Keratinocyte (primary cell): ENCODE data around the gene CPSF7. TPM values are rescaled to one million over a fixed set of nuclear protein-coding genes. Genes with fewer than 3 reads are reported as not detected.

Source experiments
- DNase-seq: peaks from one replicate; pipeline ENCODE4 v3.0.0-alpha.2; 2011; ENCODE audit warnings: low read depth, missing footprints, low spot score
- FAIRE-seq: peaks from 2 replicates; lab custom pipeline; 2011; peaks lifted over from hg19 to GRCh38; lab: Jason Lieb, UNC
- H2AFZ ChIP-seq: 2 replicates; pipeline ENCODE4 v1.6.0; 2012; ENCODE audit warnings: low read length, control low read depth, inconsistent platforms; ENCODE audit not compliant: control insufficient read depth
- H3K27ac ChIP-seq: 2 replicates; pipeline ENCODE4 v1.5.1; 2011; ENCODE audit warnings: low read length; ENCODE audit not compliant: control insufficient read depth, insufficient read depth
- H3K27me3 ChIP-seq: 3 replicates; pipeline ENCODE4 v1.6.0; 2011; ENCODE audit warnings: low read length; ENCODE audit not compliant: control insufficient read depth, insufficient read depth; ENCODE audit errors: extremely low read depth
- H3K36me3 ChIP-seq, 2 experiments: 2 replicates in 1 of 2; 3 replicates in 1 of 2; pipeline ENCODE4 v1.5.1; 2011; ENCODE audit warnings: low read length in 2 of 2, mild to moderate bottlenecking in 1 of 2; ENCODE audit not compliant: control insufficient read depth in 2 of 2, insufficient read depth in 2 of 2; ENCODE audit errors: extremely low read depth in 1 of 2
- H3K4me1 ChIP-seq: 3 replicates; pipeline ENCODE4 v1.5.1; 2011; ENCODE audit warnings: low read length; ENCODE audit not compliant: control insufficient read depth, insufficient read depth; ENCODE audit errors: extremely low read depth
- H3K4me2 ChIP-seq: 3 replicates; pipeline ENCODE4 v1.6.0; 2011; ENCODE audit warnings: low read depth, low read length; ENCODE audit not compliant: control insufficient read depth, insufficient read depth; ENCODE audit errors: extremely low read depth
- H3K4me3 ChIP-seq, 3 experiments: fragments of 200-600 bp in 1 of 3; sonication (generic) in 1 of 3; 2 replicates in 2 of 3; 3 replicates in 1 of 3; pipeline ENCODE4 v1.5.1; 2011 to 2016; ENCODE audit warnings: low read length in 3 of 3, mild to moderate bottlenecking in 3 of 3, control low read depth in 2 of 3, inconsistent platforms in 1 of 3, low read depth in 1 of 3, mixed read lengths in 1 of 3, mixed run types in 1 of 3, moderate library complexity in 1 of 3; ENCODE audit not compliant: control insufficient read depth in 2 of 3, insufficient read depth in 2 of 3; ENCODE audit errors: extremely low read depth in 1 of 3
- H3K79me2 ChIP-seq: 2 replicates; pipeline ENCODE4 v1.6.0; 2012; ENCODE audit warnings: low read length; ENCODE audit not compliant: control insufficient read depth, insufficient read depth
- H3K9ac ChIP-seq: 3 replicates; pipeline ENCODE4 v1.6.0; 2011; ENCODE audit warnings: low read length; ENCODE audit not compliant: control insufficient read depth, insufficient read depth; ENCODE audit errors: extremely low read depth
- H3K9me1 ChIP-seq: 3 replicates; pipeline ENCODE4 v1.6.0; 2011; ENCODE audit warnings: low read length; ENCODE audit not compliant: control insufficient read depth, insufficient read depth; ENCODE audit errors: extremely low read depth
- H3K9me3 ChIP-seq: 2 replicates; pipeline ENCODE4 v1.5.1; 2012; ENCODE audit warnings: low read depth, low read length; ENCODE audit not compliant: control insufficient read depth
- H4K20me1 ChIP-seq: 3 replicates; pipeline ENCODE4 v1.6.0; 2011; ENCODE audit warnings: low read length; ENCODE audit not compliant: control insufficient read depth, insufficient read depth; ENCODE audit errors: extremely low read depth
- EZH2 ChIP-seq: IDR thresholded peaks from one replicate; pipeline ENCODE4 v1.6.1; 2012; ENCODE audit warnings: inconsistent platforms, mild to moderate bottlenecking, low read length, moderate library complexity
- dilution Hi-C: fragments of 300-500 bp; cut with MboI; formaldehyde crosslinking; loops from one replicate; pipeline ENCODE4 v1.7.0; 2020; ENCODE audit warnings: low sequenced_read_pairs; ENCODE audit not compliant: extremely low pct_ligation_motif_present
- polyA plus RNA-seq, 5 experiments: library from polyadenylated mRNA; depleted of rRNA in 3 of 5; stranded (reverse) in 3 of 5; stranded (forward) in 1 of 5; unstranded in 1 of 5; fragments of >200 nt; gene quantifications; 1 replicate in 1 of 5; 2 replicates in 3 of 5; 3 replicates in 1 of 5; pipeline versions ENCODE4 v1.2.1 to v1.2.3, GENCODE V29; 2011 to 2012; ENCODE audit warnings: missing spikeins in 2 of 5, low read depth in 1 of 5, low replicate concordance in 1 of 5
- TF ChIP-seq, protein P1 (sequence below), 3 experiments: IDR thresholded peaks in 1 of 3; conservative IDR thresholded peaks in 1 of 3; optimal IDR thresholded peaks in 1 of 3; 2 replicates in 2 of 3; 3 replicates in 1 of 3; pipeline versions ENCODE3 to v1.5.1; 2011; ENCODE audit warnings: low read length in 3 of 3, mild to moderate bottlenecking in 3 of 3, moderate library complexity in 2 of 3, control low read depth in 1 of 3, inconsistent platforms in 1 of 3; ENCODE audit not compliant: insufficient read depth in 2 of 3; ENCODE audit errors: extremely low read depth in 1 of 3

The CPSF7 gene
- polyA plus RNA-seq, 1 donor (not counting 4 experiments of a cell fraction or from before 2014, with no cell fraction given): 34.5 TPM

DNA sequence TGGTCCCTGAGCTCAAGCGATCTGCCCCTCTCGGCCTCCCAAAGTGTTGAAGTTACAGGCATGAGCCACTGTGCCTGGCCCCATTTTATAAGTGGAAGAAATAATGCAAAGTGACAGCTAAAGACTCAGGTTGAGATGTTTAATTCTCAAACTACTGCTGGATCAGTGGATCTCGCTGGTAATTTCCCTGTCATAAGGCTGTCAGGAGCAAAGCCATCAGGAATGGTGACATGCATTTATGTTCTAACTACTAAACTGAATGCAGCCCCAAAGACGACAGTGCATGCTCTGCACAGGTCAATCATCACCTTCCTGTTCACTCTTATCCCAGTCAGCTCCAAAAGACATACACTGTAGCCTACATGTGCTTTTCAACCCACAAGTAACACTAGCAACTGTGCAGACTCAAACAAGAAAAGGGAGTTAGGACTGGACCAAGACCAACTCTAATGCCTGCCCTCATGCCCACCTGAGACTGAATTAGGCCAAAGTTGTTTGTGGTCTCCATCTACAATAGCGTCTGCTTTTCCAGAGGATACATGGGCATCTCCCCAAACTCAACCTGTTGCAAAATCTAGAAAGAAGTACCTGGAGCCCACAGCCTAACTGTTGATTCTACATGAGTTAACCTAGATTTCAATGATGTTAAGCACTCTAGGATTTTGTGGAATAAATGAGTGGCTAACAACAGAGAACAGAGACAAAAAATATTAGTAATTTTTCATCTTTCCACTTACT lies 22.6 kb downstream of the CPSF7 start:
- Histone ChIP-seq H3K4me2 (no peak overlapping the region), H3K9ac (no peak overlapping the region), H4K20me1 (no peaks in the 10 kb centered on the region), H3K9me1 (no peaks in the 10 kb centered on the region), H3K4me1 (no peaks in the 10 kb centered on the region), H3K27me3 (no peaks in the 10 kb centered on the region), H3K4me3 (no peak overlapping the region), H2AFZ (no peak overlapping the region), H3K79me2 (peaks cover 2% of the 10 kb centered on the region), H3K36me3 (peaks cover 47 to 48% of the 10 kb centered on the region in 2 experiments), H3K9me3 (no peaks in the 10 kb centered on the region), H3K27ac (no peak overlapping the region)
- dilution Hi-C loops: no loop called here
- TF ChIP-seq, protein P1, sequence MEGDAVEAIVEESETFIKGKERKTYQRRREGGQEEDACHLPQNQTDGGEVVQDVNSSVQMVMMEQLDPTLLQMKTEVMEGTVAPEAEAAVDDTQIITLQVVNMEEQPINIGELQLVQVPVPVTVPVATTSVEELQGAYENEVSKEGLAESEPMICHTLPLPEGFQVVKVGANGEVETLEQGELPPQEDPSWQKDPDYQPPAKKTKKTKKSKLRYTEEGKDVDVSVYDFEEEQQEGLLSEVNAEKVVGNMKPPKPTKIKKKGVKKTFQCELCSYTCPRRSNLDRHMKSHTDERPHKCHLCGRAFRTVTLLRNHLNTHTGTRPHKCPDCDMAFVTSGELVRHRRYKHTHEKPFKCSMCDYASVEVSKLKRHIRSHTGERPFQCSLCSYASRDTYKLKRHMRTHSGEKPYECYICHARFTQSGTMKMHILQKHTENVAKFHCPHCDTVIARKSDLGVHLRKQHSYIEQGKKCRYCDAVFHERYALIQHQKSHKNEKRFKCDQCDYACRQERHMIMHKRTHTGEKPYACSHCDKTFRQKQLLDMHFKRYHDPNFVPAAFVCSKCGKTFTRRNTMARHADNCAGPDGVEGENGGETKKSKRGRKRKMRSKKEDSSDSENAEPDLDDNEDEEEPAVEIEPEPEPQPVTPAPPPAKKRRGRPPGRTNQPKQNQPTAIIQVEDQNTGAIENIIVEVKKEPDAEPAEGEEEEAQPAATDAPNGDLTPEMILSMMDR (optimal IDR thresholded peaks at IDR 0.05 in 1 of 3, IDR thresholded peaks at IDR 0.05 in 1 of 3, conservative IDR thresholded peaks at IDR 0.05 in 1 of 3; ENCODE audit: extremely low read depth in 1 of 3, insufficient read depth in 2 of 3, low read length in 3 of 3): no peak
- no peak for TF ChIP-seq EZH2
- no peak for FAIRE-seq
- no peak for DNase-seq

DNA sequence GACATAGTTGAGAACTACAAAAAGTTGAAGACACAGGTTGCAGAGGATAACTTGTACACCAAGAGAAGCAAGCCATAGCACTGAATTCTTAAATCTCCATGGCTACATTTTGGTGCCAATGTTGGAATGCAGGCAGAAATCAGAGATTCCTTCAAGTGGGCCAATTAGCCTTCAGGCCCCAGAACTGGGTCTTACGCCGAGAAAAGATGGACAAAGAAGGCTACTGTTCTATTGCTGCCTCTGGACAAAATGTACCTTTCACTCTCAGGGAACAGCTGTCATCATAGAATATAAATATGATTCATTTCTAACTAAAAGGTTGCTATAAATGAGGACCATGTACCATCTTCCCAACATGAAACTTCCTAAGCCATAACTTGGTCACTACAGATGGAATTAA lies 23.7 kb downstream of the CPSF7 start:
- Histone ChIP-seq H3K9me1 (no peaks in the 10 kb centered on the region), H3K4me1 (no peaks in the 10 kb centered on the region), H3K79me2 (peaks cover 2% of the 10 kb centered on the region), H2AFZ (no peak overlapping the region), H3K27me3 (no peaks in the 10 kb centered on the region), H3K27ac (no peak overlapping the region), H3K9me3 (no peaks in the 10 kb centered on the region), H3K4me3 (no peak overlapping the region), H3K9ac (no peak overlapping the region), H3K4me2 (no peak overlapping the region), H4K20me1 (no peaks in the 10 kb centered on the region), H3K36me3 (peaks cover 41 to 43% of the 10 kb centered on the region in 2 experiments)
- DNase-seq: no peak
- FAIRE-seq: no peak
- dilution Hi-C loops: no loop called here
- TF ChIP-seq, protein P1 (optimal IDR thresholded peaks at IDR 0.05 in 1 of 3, IDR thresholded peaks at IDR 0.05 in 1 of 3, conservative IDR thresholded peaks at IDR 0.05 in 1 of 3; ENCODE audit: extremely low read depth in 1 of 3, insufficient read depth in 2 of 3, low read length in 3 of 3): no peak
- no peak for TF ChIP-seq EZH2
